Ishikawa (cell line): ENCODE measurements around the gene SLC41A2.

Experiments
- CEBPB ChIP-seq: IDR thresholded peaks from 2 replicates; pipeline ENCODE4 v1.6.1; 2012
- CREB1 ChIP-seq: IDR thresholded peaks from 2 replicates; pipeline ENCODE4 v1.6.1; 2012; ENCODE audit warnings: low read depth
- EGR1 ChIP-seq: IDR thresholded peaks from 2 replicates; pipeline ENCODE4 v1.6.1; 2012
- EP300 ChIP-seq: IDR thresholded peaks from 2 replicates; pipeline ENCODE4 v1.6.1; 2012; ENCODE audit warnings: borderline replicate concordance
- FOXM1 ChIP-seq: IDR thresholded peaks from 2 replicates; pipeline ENCODE4 v1.6.1; 2012; ENCODE audit warnings: low read depth, borderline replicate concordance
- MAX ChIP-seq: IDR thresholded peaks from 2 replicates; pipeline ENCODE4 v1.6.1; 2012
- NFIC ChIP-seq: IDR thresholded peaks from 2 replicates; pipeline ENCODE4 v1.6.1; 2012
- RAD21 ChIP-seq: IDR thresholded peaks from 2 replicates; pipeline ENCODE4 v1.6.1; 2012; ENCODE audit warnings: low read depth
- REST ChIP-seq: IDR thresholded peaks from 2 replicates; pipeline ENCODE4 v1.6.1; 2012; ENCODE audit warnings: low read depth, mild to moderate bottlenecking
- TAF1 ChIP-seq: IDR thresholded peaks from 2 replicates; pipeline ENCODE4 v1.6.1; 2012; ENCODE audit warnings: low read depth, mild to moderate bottlenecking
- TCF12 ChIP-seq: IDR thresholded peaks from 2 replicates; pipeline ENCODE4 v1.6.1; 2012; ENCODE audit warnings: low read depth
- TEAD4 ChIP-seq: IDR thresholded peaks from 2 replicates; pipeline ENCODE4 v1.6.1; 2012
- USF1 ChIP-seq: IDR thresholded peaks from 2 replicates; pipeline ENCODE4 v1.6.1; 2012
- YY1 ChIP-seq: IDR thresholded peaks from 2 replicates; pipeline ENCODE4 v1.6.1; 2012; ENCODE audit warnings: low read depth

GRCh38 chr12:104975587-104976343 is 17.7 kb upstream of the SLC41A2 start:
- TF ChIP-seq CEBPB, result no peak
- TF ChIP-seq EP300, result no peak
- no peak for TF ChIP-seq REST
- TF ChIP-seq EGR1, result no peak
- no peak for TF ChIP-seq NFIC
- TF ChIP-seq USF1, result no peak
- TF ChIP-seq RAD21, result no peak
- no peak for TF ChIP-seq MAX
- TF ChIP-seq TEAD4, result no peak
- TF ChIP-seq FOXM1, result no peak
- no peak for TF ChIP-seq CREB1
- TF ChIP-seq TAF1, result no peak
- no peak for TF ChIP-seq TCF12
- no peak for TF ChIP-seq YY1
